ENCODE data around the gene RPS6KA4.

DNA sequence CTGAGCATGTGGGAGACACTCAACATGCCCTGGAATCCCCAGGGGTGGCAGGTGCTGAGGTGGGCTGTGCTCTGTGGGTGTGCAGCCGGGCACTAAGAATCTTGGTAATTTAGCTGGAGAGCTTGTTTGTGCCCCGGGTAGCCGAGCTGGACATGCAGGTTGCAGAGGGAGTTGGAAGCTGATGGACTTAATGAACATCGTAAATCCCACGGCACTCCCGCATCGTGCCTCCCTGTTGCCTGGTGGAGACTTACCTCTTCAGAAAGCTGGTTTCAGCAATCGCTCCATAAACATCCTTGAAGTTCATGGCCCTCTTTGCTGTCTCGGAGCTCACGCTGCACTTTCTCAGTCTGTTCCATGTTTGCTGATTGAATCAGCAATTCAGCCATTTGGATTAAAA lies 29.9 kb downstream of the RPS6KA4 start:
- TF ChIP-seq CTCF (IDR thresholded peaks at IDR 0.05; ENCODE audit: poor library complexity, severe bottlenecking) (no peak), POLR2AphosphoS5 (IDR thresholded peaks at IDR 0.05) (no peak), TAF1 (IDR thresholded peaks at IDR 0.05; ENCODE audit: low read depth) (no peak), EP300 (conservative IDR thresholded peaks at IDR 0.05; ENCODE audit: poor library complexity, severe bottlenecking) (no peak), EZH2 (IDR thresholded peaks at IDR 0.05; ENCODE audit: borderline replicate concordance, insufficient read depth, low read length, poor library complexity, severe bottlenecking) (no peak)
